Right hindlimb (tissue), 1 donor: ENCODE results near the gene SH3PXD2A.
"Not testable (repeated sequence)": the region's sequence is repeated elsewhere in the genome, so short reads cannot be mapped to it uniquely, and the experiment has no call there.

Experiments
- DNase-seq: peaks from one replicate; pipeline ENCODE4 v3.0.0-alpha.2; 2018

Gene SH3PXD2A

GRCh38 chr10:103763374-103764202, 91.8 kb downstream of the SH3PXD2A start:
- no peak for DNase-seq

DNA sequence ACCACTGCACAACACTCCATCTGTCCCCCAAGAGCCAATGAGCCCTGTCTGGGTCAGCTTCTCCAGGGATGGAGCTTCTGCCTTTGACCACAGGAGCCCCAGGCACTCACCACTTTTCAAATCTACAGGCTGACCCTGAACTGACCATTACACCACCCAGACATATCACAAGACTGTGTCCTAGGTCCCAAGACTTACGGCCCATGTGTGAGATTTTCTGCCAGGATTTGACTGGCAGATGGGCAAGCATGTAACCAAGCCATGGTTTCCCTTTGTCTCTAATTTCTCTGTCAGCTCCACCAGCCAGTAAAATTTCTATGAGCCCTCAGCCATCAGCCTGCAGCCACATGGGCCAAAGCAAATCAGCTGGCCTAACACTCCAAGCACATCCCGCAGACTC, 92.5 kb downstream of the SH3PXD2A start:
- no peak for DNase-seq

DNA sequence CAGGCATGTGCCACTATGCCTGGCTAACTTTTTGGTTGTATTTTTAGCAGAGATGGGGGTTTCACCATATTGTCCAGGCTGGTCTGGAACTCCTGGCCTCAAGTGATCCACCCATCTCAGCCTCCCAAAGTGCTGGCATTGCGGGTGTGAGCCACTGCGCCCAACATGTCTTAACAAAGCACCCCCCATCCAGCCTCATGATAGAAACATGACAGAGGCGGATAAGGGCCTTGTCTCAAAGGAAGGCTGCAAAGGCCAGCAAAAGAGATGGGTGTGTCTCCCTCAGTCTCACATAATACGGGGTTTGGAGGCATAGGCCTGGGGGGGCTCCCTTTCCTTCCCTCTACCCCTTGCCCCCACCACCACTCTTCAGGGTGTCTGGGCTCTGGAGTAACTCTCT, 93.2 kb downstream of the SH3PXD2A start:
- no peak for DNase-seq

GRCh38 chr10:103761075-103761920, 94.1 kb downstream of the SH3PXD2A start:
- DNase-seq = no peak

GRCh38 chr10:103760233-103760632, 95.1 kb downstream of the SH3PXD2A start:
- DNase-seq = not testable (repeated sequence)

GRCh38 chr10:103759100-103759781, 96.1 kb downstream of the SH3PXD2A start:
- peak; percentile 56 for DNase-seq

DNA sequence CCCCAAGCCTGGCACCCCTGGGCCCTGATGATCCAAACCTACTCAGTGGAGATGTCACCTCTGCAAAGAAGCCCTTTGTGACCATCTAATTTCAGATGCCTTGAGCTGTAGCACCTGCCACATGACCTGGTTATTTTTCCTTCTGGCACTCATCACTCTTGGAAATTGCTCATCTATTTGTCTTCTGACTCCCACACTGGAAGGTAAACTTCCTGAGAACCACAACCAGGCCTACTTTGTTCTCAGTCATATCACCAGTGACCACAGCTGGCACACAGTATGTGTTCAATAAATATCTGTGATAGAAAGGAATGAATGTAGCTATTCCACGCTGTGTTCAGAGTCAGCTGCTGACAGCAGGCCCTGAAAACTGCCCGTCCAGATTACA, 97.1 kb downstream of the SH3PXD2A start:
- DNase-seq = no peak

GRCh38 chr10:103757531-103758293, 97.7 kb downstream of the SH3PXD2A start:
- DNase-seq = peak; percentile 80

GRCh38 chr10:103756277-103756869, 99.0 kb downstream of the SH3PXD2A start:
- DNase-seq = no peak

- no peak for DNase-seq
Observed at GRCh38 chr10:103752680-103753248, 102.6 kb downstream of the SH3PXD2A start.

GRCh38 chr10:103751667-103752290, 103.6 kb downstream of the SH3PXD2A start:
- no peak for DNase-seq

GRCh38 chr10:103750836-103751235, 104.5 kb downstream of the SH3PXD2A start:
- DNase-seq = no peak

GRCh38 chr10:103749779-103750178, 105.6 kb downstream of the SH3PXD2A start:
- DNase-seq = no peak

- no peak for DNase-seq
Observed at GRCh38 chr10:103748020-103748419, 107.4 kb downstream of the SH3PXD2A start.

- no peak for DNase-seq
Observed at GRCh38 chr10:103747193-103747865, 108.0 kb downstream of the SH3PXD2A start.

DNA sequence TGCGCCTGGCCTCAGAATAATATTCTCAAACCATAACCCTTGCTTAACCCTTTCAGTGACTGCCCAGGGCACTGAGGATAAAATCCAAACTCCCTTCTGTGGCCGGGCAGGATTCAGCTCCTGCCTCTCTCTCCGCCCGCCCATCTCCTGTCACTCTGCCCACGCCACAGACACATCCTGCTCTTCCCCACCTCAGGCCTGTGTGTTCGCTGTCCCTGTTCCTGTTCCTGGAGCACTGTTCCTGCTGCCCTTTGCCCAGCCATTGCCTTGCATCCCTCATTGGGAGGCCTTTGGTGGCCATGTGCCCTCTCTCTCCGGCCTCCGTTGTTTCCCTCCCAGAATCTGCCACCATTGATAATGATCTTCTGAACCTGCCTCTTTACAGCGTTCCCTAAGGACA, 108.8 kb downstream of the SH3PXD2A start:
- no peak for DNase-seq

- no peak for DNase-seq
Observed at GRCh38 chr10:103745341-103746247, 109.8 kb downstream of the SH3PXD2A start.

- no peak for DNase-seq
Observed at GRCh38 chr10:103742824-103743223, 112.6 kb downstream of the SH3PXD2A start.

DNA sequence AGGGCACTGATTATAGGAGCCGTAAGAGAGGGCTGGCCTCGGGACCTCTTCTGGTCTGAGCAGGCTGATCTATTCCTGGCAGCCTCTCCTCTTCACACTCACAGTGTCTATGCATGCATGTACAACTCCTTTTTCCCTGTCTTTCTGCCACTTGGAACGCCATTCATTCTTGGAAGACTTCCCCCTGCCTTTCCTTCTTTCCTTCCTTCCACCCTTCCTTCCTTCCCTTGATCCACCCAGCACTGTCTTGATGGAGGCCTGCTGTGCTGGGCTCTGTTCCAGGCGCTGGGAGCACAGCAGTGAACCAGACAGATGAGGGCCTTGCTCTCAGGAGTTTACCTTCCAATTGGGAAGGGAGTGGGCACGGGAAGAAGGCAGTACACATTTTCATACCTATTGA, 114.8 kb downstream of the SH3PXD2A start:
- DNase-seq = peak; percentile 29
